SIG-M5 treated with dmso at 0.1 percent for 504 hours (cell line): ENCODE results near the gene CD300LB.
A peak's percentile ranks its signal among the peaks of the same experiment; 100 is the strongest.

Experiments used
- DNase-seq: peaks from one replicate; lab custom pipeline; 2025; ENCODE audit not compliant: unreplicated experiment; lab: John Stamatoyannopoulos, UW

The CD300LB gene

DNA sequence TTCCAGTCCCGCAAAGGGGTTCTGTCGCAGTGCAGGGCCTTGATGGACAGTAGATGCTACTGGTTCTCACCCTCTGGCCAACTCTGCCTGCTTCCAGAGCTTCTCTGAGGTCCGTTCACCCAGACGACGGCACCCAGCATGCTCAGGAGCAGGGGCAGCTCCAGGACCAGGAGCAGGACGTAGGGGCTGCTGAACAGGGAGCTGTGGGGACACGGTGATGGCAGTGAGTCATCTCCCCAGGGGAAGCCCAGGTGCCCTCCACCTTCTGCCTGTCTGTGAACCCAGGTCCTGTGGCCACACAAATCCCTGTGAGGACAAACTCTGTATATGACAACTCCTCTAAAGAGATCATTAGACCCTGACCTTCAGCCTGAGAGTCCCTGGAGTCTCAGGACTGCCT lies 18.1 kb upstream of the CD300LB start:
- no peak for DNase-seq

DNA sequence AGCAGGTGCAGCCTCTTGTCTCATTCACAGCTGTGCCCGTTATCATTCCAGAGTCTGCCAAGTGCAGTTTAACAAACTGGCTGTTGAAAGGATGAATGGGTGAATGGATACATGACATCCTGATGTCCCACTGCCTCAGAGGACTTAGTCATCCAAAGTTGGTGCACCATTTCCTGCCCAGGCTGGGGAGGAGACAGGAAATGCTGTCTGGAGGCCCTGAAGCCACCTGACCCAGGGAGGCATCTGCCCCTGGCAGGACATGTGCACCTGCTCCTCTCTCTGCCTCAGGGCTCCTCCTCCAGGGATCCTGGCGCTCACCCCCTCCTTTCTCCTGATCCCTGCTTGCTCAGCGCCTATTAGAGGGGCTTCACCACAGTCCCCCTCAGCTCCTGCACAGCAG lies 16.5 kb upstream of the CD300LB start:
- DNase-seq = no peak

DNA sequence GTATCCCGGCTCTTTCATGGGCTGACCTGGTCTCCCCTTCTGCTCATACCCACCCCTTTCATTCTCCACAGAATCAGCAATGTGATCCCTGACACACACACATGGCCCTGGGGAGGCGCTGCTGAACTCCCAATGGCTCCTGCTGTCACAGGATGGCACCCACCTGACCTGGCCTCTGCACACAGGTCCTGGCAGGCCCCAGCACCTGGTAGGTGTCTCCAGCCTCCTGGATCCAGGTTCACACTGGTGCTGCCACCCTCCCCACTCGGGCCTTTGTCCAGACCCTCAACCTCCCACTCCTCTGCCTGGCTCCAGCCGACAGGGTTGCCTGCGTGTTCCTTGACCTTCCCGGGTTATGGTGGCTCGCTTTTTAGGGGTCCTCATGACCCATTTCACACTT lies 16.0 kb upstream of the CD300LB start:
- DNase-seq = no peak

DNA sequence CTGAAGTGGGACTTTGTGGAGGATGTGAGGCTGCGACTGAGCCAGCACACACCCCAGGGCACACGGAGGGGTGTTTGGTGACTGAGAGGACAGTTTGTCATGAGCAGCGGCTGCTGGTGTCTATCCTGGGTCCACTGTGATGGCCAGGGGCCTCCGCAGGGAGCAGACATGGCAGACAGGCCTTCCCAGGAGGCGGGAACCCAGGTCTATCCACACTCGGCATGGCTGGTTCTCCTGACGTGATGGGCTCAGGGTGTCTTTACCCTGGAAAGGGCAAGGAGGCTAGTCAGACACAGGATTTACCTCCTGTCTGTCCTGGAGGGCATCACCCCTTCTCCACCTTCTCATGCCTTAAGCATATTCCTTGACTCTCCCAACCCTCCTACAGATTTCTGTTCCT lies 15.3 kb upstream of the CD300LB start:
- no peak for DNase-seq

DNA sequence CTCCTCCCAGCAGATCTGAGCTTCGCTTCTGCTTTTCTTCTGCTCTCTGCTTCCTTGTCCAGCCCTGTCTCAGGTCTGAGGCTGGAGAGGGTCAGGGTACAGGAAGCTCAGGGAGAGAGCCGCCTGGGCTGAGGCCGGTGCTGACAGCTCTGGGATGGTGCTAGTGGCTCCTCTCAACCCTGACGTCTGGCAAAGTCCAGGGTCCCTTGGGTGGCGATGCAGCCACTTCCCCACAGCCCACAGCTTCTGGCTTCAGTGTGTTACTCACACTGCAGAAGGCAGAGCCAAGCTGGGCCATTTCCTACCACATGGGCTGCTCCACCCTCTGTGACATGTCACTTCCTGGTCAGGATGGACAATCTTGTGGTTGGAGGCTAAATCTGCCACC lies 14.6 kb upstream of the CD300LB start, which contains the start of gene CD300C:
Gene CD300C (minus strand): TSS at position 273 of the 388 bp plus-strand sequence. CDS start 333 bp downstream, outside the sequence.
- DNase-seq = peak; percentile 41

DNA sequence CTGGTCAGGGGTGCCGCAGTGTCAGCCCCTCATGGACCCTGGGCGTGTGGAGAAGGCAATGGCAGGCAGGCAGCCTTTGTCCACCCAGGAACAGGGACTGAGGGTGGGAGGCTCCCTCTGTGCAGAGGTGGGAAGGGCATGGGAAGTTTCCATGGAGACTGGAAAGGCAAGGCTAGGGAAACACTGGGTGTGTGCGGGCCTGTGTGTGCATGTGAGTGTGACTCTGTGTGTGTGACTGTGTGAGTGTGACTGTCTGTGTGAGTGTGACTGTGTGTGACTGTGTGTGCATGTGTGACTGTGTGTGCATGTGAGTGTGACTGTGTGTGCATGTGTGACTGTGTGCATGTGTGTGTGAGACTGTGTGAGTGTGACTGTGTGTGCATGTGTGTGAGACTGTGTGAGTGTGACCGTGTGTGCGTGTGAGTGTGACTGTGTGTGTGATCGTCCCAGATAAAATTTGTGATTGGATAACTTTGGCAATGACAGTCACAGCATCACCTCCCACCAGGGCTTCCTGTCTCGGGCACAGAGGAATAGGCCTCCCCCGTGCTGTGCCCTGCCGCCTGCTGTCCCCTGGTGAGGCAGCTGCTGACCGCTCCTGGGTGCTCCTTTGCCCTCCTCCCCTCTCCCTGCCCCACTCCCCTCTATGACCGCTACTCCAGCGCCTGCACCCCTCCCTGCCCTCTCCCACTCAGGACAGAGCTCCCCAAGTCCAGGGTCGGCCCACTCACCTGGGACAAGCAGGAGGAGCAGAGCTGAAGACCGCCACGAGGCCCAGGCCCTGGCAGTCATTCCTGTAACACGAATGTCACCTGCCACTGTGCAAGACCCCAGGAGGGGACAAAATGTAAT lies 13.9 kb upstream of the CD300LB start:
- DNase-seq = no peak

DNA sequence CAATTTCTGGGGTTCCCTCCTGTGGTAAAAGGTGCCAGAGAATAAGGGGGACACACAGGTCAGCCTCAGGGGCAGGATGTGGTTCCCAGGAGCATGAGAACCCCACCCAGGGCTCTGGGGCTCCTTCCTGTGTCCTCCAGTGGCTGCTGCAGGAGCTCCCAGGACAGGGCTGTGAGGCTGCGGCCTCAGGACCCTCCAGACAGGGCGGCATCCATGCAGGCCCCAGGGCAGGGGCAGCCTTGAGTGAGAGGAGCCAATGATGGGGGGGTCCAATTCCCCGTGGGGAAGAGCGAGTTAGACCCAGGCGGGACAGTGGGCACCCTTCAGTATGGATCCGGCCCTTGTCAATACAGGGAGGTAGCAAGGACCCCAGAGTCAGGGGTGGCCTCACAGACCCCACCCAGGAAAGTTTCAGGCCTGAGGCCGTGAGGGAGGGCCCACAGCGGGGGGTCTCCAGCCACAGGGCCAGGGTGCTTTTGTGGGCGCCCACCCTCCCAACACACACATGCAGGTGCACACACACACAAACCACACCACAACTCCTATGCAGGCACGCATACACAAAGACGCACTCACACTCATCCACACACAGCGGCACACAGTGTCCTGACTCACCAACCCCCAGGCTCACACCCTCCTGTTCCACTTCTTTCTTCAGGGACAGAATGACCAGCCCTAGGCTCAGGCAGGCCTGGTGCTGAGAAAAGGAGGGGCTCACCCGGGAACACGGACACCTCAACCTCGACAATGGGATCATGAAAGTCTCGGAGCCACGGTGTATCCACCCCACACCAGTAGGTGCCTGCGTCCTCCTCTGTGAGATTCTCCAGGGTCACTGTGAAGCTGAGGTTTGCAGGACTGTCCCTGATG lies 12.9 kb upstream of the CD300LB start:
- no peak for DNase-seq

DNA sequence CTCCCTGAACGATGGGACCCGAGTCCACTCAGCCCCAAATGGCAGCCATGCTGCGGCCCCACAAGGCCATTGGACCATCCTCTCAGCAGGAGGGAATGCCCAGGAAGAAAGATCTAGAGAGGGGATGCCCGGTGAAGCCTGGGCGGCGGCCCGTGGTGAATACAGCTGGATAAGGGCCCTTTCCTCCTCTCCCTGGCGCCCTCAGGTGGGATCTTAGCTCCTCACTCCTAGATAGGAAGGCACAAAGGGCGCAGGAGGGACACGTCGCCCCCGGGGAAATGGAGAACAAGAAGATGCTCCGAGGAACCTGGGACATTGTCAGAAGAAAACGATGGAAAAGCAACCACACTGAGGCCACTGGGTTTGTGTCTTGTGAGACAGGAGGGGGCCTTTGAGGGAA lies 12.1 kb upstream of the CD300LB start:
- no peak for DNase-seq

DNA sequence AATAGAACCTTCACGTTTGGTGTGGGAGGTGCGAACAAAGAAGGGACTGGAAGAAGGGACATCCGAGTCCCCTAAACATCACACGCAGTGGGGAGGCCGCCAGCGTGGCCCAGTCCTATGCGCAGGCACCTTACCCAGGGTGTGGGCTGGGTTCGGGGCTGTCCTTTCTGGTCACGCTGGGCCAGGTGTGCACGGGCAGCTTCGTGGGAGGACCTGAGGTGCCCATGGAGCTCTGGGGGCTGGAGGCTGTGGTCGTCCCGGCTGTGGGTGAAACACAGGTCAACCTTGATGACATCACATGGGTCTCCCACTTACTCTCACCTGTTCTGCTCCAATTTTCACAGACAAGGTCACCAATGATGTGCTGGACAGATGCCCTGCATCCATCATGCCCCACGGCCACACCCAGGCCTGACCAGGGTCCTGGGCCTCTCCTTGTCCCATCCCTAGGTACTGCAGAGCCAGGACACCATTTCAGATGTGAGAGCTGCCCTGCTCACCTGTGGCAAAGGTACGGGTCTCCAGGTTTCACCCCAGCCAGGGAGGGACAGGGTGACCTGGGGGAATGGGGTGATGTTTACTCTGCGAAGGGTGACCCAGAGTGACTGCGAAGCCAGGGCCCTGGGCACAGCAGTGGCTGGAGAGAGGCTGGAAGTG lies 11.6 kb upstream of the CD300LB start:
- no peak for DNase-seq

DNA sequence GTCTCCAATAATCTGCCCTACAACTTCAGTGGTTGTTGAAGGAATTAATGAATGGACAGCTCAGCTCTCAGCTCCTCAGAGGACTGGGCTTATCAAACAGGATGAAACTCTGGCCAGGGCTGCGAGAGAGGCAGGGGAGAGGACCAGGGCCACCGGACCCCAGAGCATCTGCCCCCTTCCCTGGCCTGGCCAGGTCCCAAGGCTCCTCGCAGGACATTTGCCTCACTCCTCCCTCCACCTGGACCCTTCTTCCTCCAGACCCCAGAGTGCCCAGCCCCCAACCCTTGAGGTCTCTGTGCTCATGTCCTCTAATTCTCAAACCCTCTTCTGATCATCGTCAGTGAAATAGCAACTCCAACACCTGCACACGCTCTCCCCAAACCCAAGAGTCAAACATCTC lies 10.9 kb upstream of the CD300LB start:
- no peak for DNase-seq

DNA sequence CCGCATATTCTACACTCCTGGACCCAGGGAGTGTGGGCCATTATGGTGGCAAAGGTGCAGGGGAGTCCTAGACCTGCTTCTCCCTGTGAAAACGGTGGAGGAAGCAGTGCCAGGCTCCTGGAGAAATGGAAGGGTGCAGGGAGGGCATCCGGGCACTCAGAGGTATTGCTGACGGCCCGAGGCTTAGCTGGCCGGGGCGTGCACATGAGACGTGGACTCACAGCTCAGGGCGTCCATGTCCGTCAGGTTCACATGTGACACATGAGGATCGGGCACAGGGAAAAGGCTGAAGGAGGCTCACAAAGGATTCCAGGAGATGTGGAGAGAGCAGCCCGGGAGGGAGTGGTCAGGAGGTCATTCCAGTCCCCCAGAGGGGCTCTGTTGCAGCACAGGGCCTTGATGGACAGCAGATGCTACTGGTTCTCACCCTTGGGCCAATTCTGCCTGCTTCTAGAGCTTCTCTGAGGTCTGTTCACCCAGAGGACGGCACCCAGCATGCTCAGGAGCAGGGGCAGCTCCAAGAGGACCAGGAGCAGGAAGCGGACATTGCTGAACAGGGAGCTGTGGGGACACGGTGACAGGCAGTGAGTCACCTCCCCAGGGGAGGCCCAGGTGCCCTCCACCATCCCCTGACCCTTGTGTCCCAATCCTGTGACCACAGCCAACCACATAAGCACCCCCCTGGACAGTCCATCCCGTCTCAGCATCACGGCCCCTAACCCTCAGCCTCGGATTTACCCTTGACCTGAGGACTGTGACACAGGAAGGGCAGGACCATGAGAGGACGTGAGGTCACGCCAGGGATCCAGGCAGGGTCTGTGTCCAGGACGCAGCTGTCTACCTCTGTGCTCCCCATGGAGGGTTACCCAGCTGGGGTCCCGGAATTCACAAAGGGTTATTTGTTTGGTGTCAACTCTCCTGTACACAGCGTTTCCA lies 10.2 kb upstream of the CD300LB start:
- no peak for DNase-seq

DNA sequence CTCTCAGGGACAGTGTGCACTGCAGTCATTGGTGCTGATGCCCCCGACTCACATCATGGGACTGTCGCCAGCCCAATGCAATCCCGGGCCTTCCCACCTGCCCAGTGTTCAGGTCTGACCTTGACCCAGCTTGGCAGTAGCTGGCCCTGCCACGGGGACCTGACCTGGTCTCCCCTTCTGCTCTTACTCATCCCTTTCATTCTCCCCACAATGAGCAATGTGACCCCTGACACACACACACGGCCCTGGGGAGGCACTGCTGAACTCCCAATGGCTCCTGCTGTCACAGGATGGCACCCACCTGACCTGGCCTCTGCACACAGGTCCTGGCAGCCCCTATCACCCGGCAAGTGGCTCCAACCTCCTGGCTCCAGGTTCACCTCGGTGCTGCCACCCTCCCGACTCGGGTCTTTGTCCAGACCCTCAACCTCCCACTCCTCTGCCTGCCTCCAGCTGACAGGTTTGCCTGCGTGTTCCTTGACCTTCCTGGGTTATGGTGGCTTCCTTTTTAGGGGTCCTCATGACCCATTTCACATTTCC lies 8.1 kb upstream of the CD300LB start:
- DNase-seq = no peak

DNA sequence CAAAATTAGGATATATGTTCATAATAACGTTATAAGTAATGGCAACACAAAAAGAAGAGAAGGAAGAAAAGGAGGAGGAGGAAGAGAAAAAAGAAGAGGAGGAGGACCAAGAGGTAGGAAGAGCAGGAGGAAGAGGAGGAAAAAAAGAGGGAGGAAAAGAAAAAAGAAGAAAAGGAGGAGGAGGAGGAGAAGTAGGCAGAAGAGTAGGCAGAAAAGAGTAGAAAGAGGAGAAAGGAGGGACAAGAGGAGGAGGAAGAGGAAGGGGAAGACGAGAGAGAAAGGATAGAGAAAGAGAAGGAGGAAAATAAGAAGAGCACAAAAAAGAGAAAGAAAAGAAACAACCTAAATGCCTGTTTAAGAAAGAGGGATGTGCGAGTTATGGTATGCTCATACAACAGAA lies 5.6 kb upstream of the CD300LB start:
- DNase-seq = no peak

DNA sequence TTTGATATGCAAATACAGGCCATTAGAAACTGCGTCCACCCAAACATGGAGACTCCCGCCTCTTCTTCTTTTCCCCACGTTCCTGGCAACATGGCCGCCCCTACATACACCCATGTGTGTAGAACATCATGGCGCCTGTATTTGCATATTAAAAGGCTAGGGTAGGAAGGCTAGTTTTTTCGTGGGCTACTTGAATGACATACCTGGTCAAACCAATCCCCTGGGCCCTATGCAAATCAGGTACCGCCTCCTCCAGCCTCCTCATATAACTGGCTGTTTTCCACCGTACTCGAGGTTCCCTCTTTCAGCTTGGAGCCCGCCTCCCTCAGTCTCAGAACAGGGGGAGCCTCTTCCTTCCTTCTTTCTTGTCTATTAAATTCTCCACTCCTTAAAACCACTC lies 840 bp upstream of the CD300LB start:
- peak; percentile 99 for DNase-seq

DNA sequence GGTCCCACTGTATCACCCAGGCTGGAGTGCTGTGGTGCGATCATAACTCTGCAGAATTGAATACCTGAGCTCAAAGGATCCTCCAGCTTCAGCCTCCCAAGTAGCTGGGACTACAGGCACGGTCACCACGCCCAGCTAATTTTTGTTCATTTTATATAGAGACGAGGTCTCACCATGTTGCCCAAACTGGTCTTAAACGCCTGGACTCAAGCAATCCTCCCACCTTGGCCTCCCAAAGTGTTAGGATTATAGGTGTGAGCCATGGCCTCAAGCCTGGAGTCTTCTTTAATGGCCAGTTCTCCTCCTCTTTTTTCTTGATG lies 484 bp downstream of the CD300LB start:
- no peak for DNase-seq

DNA sequence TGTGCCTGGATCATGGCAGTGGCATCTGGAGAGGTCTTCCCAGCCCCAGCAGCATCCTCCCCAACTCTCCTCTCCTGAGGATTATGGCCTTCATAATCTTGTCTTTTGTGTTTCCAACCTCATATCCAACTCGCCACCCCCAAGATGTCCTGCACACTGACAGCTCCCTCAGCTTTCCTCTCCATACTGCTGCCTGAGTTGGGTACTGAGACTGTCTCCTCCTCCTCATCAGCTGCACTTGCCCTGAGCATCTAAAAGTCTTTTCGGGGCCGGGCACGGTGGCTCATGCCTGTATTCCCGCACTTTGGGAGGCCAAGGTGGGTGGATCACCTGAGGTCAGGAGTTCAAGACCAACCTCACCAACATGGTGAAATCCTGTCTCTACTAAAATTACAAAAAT lies 2.0 kb downstream of the CD300LB start:
- DNase-seq = no peak

DNA sequence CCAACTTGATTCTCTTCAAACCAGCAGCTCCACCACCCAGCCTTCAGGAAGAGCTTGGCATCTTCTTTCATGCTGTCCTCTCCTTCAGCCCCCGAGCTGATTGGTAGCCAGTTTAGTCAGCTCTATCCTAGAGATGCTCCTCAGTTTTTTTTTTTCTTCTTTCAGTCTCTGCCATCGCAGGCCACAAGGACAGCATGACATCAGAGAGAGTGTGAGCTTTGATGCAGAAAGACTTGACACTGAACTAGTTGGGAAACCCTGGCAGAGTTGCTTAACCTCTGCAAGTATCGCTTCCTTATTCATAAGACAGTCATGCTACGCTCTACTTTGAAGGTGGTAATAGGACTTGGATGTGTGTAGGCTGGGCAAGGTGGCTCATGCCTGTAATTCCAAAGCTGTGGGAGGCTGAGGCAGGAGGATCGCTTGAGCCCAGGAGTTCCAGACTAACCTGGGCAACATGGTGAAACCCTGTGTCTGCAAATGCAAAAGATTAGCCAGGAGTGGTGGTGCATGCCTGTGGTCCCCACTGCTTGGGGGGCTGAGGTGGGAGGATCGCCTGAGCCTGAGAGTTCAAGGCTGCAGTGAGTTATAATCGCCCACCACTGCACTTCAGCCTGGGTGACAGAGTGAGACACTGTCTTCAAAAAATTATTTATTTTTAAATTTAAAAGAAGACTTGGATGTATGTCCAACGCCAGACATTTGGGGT lies 2.6 kb downstream of the CD300LB start:
- peak; percentile 99 for DNase-seq

DNA sequence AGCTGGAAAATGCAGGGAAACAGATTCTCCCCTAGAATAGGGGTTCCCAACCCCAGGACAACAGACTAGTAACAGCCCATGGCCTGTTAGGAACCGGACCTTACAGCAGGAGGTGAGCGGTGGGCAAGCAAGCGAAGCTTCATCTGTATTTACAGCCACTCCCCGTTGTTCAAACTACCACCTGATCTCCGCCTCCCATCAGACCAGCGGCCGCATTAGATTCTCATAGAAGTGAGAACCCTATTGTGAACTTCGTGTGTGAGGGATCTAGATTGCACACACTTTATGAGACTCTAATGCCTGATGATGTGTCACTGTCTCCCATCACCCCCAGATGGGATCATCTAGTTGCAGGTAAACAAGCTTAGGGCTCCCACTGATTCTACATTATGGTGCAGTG lies 3.5 kb downstream of the CD300LB start:
- DNase-seq = no peak

DNA sequence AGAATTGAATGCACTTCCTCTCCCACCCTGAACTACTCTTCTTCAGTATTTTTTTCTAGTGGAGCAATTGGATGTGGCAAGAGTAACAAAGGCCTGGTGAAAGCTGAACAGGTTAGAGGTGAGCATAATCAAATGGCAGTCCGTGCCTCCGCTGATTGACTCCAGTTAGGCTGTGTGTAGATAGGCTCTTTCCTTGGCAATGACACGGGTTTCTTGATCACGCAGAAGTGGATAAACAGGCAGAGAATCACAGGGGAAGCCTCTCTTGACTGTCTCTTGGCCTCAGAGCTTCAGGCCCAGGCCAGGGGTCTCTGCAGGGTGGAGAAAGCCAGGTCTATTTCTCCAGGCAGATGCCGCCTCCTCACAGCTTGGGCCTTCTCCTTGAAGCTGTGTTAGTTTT lies 4.2 kb downstream of the CD300LB start:
- no peak for DNase-seq

DNA sequence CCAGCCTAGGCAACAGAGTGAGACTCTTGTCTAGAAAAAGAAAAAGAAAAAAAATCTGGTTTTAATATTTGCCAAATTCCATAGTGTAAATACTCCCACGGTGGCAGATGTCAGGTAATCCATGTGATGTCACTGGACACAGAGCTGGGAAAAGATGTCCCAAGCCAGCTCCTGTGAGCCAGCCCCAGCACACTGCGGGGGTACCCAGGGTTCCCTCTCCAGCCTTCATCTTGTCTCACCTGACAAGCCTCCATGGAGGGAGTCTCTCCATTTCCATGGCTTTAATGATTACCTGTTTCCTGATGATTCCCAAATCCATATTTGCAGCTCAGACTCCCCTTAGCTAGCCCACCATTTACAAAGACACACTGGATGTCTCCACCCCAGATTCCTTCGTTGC lies 4.6 kb downstream of the CD300LB start:
- DNase-seq = no peak
